ENCODE data around the gene MBOAT1. TPM values are rescaled to one million over a fixed set of nuclear protein-coding genes. Genes with fewer than 3 reads are reported as not detected.

The MBOAT1 gene
- total and polyA plus RNA-seq, 2 of the 13 experiments (the other 11 are each of a cell fraction or from before 2014, with no cell fraction given), result not detected

DNA sequence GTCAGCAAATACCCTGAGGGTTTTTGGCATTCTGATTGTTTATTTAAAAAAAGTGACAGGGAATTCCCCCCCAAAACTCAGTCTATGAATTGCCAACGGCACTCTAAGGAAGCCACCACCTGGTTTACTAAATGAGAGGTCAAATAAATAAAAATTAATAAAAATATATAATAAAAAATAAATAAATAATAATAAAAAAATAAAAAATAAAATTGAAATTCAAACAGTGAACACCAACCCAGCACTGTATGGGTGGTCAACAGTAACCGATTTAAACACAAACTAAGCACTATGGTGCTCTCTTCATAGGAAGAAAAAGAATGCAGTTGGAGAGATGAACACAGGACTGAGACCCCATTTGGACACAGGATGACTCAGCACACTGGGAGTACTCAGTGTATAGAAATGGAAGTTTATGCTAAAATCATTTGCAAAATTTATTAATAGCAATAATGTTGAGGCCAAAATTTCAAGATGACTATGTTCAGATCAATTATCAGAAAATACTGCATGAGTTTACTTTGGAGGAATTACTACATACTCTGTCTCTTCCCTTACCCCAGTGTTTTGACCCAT lies 98.5 kb downstream of the MBOAT1 start:
- no peak overlapping the region for H3K27ac ChIP-seq (ENCODE audit: extremely low read length, insufficient read depth, low read length)
- peaks cover 0 to 3% of the 10 kb centered on the region in 2 experiments; a peak in 1 of 5 replicates for H3K27me3 ChIP-seq (ENCODE audit: control insufficient read depth in 1 of 2, insufficient read depth in 2 of 2, low read length in 2 of 2)
- no peak overlapping the region for H3K4me3 ChIP-seq (replicated peaks in 1 of 3; ENCODE audit: insufficient read depth in 1 of 3, low read depth in 2 of 3, low read length in 3 of 3)
- intact Hi-C loops (cut with micrococcal nuclease; ENCODE audit: unreplicated experiment) (no loop called here), in situ Hi-C loops (cut with HindIII; ENCODE audit: extremely low pct_ligation_motif_present, low pct_unique_long_range_greater_than_20kb) (no loop called here)
- no peaks in the 10 kb centered on the region for H4K20me1 ChIP-seq (ENCODE audit: insufficient read depth, low read length)
- H3K4me1 ChIP-seq (ENCODE audit: insufficient read depth, low read length), result no peaks in the 10 kb centered on the region
- ChIA-PET CTCF (ENCODE audit: low intra/inter-chr PET ratio, low total read pairs) (no interaction called here), POLR2A (no interaction called here)
- no peak overlapping the region for H2AFZ ChIP-seq (ENCODE audit: low read length)
- TF ChIP-seq NFE2L2 (IDR thresholded peaks at IDR 0.05; ENCODE audit: low read length), result peak; percentile 41; the same call in 1 of the 2 replicates
- TF ChIP-seq HOXA5 (CRISPR knock-in tag; IDR thresholded peaks at IDR 0.05), result no peak
- DNase-seq (ENCODE audit: low spot score), result no peak
- H3K36me3 ChIP-seq (replicated peaks in 1 of 2; ENCODE audit: control insufficient read depth in 1 of 2, insufficient read depth in 2 of 2, low read length in 2 of 2), result no peaks in the 10 kb centered on the region
- ATAC-seq, result no peak
- H3K9ac ChIP-seq (ENCODE audit: insufficient read depth, low read depth, low read length), result no peak overlapping the region
- H3K79me2 ChIP-seq (ENCODE audit: insufficient read depth, low read length), result no peaks in the 10 kb centered on the region
- WGBS (ENCODE audit: low lambda C conversion rate), result 2% methylated on average over 2 of the region's 2 CpGs
- no peak overlapping the region for H3K4me2 ChIP-seq (ENCODE audit: low read depth, low read length)
- no peaks in the 10 kb centered on the region for H3K9me3 ChIP-seq (ENCODE audit: low read length)
- BruUV-seq (replicated peaks), result no TSS peak
- no peak for FAIRE-seq

DNA sequence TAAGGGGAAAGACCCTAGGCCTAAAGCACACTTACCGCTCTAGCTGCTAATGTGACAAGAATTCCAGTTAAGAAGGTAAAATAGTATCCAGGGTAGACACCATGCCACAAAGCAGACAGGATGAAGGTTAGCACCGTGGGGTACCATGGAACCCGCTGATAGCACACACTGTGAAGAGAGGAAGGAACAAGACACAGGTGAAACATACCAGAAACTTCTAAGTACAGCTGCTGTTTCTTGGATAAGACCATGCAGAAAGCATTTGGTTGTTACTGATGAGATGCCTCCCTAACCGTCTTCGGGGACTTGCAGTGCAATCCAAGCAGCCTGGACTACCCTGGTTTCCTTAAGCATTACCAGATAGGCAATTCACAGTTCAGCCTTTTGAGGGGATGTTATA lies 99.4 kb downstream of the MBOAT1 start:
- WGBS (ENCODE audit: low lambda C conversion rate), result 51% methylated on average over 5 of the region's 5 CpGs
- FAIRE-seq (no peak), DNase-seq (ENCODE audit: low spot score) (no peak), ATAC-seq (no peak)
- H3K27ac ChIP-seq (ENCODE audit: extremely low read length, insufficient read depth, low read length), result no peak overlapping the region
- ChIA-PET POLR2A (no interaction called here), CTCF (ENCODE audit: low intra/inter-chr PET ratio, low total read pairs) (no interaction called here)
- H3K9me3 ChIP-seq (ENCODE audit: low read length), result no peaks in the 10 kb centered on the region
- no peak overlapping the region for H3K4me2 ChIP-seq (ENCODE audit: low read depth, low read length)
- H3K79me2 ChIP-seq (ENCODE audit: insufficient read depth, low read length), result no peaks in the 10 kb centered on the region
- no peak overlapping the region for H3K9ac ChIP-seq (ENCODE audit: insufficient read depth, low read depth, low read length)
- no peaks in the 10 kb centered on the region for H3K36me3 ChIP-seq (replicated peaks in 1 of 2; ENCODE audit: control insufficient read depth in 1 of 2, insufficient read depth in 2 of 2, low read length in 2 of 2)
- H2AFZ ChIP-seq (ENCODE audit: low read length), result no peak overlapping the region
- 0 out of 5 replicates have a peak, but pooled peaks cover 0 to 5% of the 10 kb centered on the region in 2 experiments for H3K27me3 ChIP-seq (ENCODE audit: control insufficient read depth in 1 of 2, insufficient read depth in 2 of 2, low read length in 2 of 2)
- intact Hi-C loops (cut with micrococcal nuclease; ENCODE audit: unreplicated experiment), result no loop called here
- in situ Hi-C loops (cut with HindIII; ENCODE audit: extremely low pct_ligation_motif_present, low pct_unique_long_range_greater_than_20kb), result no loop called here
- H3K4me1 ChIP-seq (ENCODE audit: insufficient read depth, low read length), result no peaks in the 10 kb centered on the region
- TF ChIP-seq CBFB (CRISPR knock-in tag; IDR thresholded peaks at IDR 0.05), result no peak
- H3K4me3 ChIP-seq (replicated peaks in 1 of 3; ENCODE audit: insufficient read depth in 1 of 3, low read depth in 2 of 3, low read length in 3 of 3), result no peak overlapping the region
- no TSS peak for BruUV-seq (replicated peaks)
- H4K20me1 ChIP-seq (ENCODE audit: insufficient read depth, low read length), result no peaks in the 10 kb centered on the region

All from HepG2 (cell line).